GM21526 (cell line): Measurements from ENCODE around the gene PTPRC.
A peak's percentile ranks its signal among the peaks of the same experiment; 100 is the strongest.

ENCODE experiments used
- ATAC-seq: cut with Tn5 transposase; IDR thresholded peaks from one replicate; pipeline ENCODE4 v1.9.1; 2021; ENCODE audit warnings: moderate library complexity; ENCODE audit not compliant: unreplicated experiment, low FRiP score

Gene PTPRC

GRCh38 chr1:198671136-198671535 lies 32.3 kb downstream of the PTPRC start:
- ATAC-seq = peak; percentile 51

- no peak for ATAC-seq
Measured at GRCh38 chr1:198672124-198672523, 33.3 kb downstream of the PTPRC start.

GRCh38 chr1:198674009-198674408 lies 35.2 kb downstream of the PTPRC start:
- no peak for ATAC-seq

- no peak for ATAC-seq
Measured at GRCh38 chr1:198676253-198676652, 37.4 kb downstream of the PTPRC start.

- ATAC-seq = no peak
Measured at GRCh38 chr1:198677027-198677426, 38.2 kb downstream of the PTPRC start.

GRCh38 chr1:198677871-198678270 lies 39.0 kb downstream of the PTPRC start:
- ATAC-seq = no peak

GRCh38 chr1:198678301-198678836 lies 39.5 kb downstream of the PTPRC start:
- ATAC-seq = no peak

GRCh38 chr1:198678901-198679329 lies 40.1 kb downstream of the PTPRC start:
- ATAC-seq = peak; percentile 20

GRCh38 chr1:198679535-198680173 lies 40.8 kb downstream of the PTPRC start:
- no peak for ATAC-seq

- no peak for ATAC-seq
Measured at GRCh38 chr1:198680174-198680875, 41.5 kb downstream of the PTPRC start.

GRCh38 chr1:198681252-198681651 lies 42.4 kb downstream of the PTPRC start:
- no peak for ATAC-seq

- peak; percentile 96 for ATAC-seq
Measured at GRCh38 chr1:198681831-198682759, 43.3 kb downstream of the PTPRC start.

GRCh38 chr1:198682850-198683249 lies 44.0 kb downstream of the PTPRC start:
- no peak for ATAC-seq

- no peak for ATAC-seq
Measured at GRCh38 chr1:198683449-198683848, 44.6 kb downstream of the PTPRC start.

- no peak for ATAC-seq
Measured at GRCh38 chr1:198686069-198686728, 47.4 kb downstream of the PTPRC start.

- ATAC-seq = no peak
Measured at GRCh38 chr1:198687429-198687828, 48.6 kb downstream of the PTPRC start.

- ATAC-seq = no peak
Measured at GRCh38 chr1:198691063-198691462, 52.2 kb downstream of the PTPRC start.

GRCh38 chr1:198693321-198693720 lies 54.5 kb downstream of the PTPRC start:
- no peak for ATAC-seq

GRCh38 chr1:198694542-198694941 lies 55.7 kb downstream of the PTPRC start:
- ATAC-seq = no peak

- peak; percentile 57 for ATAC-seq
Measured at GRCh38 chr1:198696211-198696610, 57.4 kb downstream of the PTPRC start.
